Vagina (tissue), 2 donors: ENCODE results near the gene STEAP2. TPM values are rescaled to one million over a fixed set of nuclear protein-coding genes. Genes with fewer than 3 reads are reported as not detected.

Experiments
- DNase-seq, 2 donors: peaks; one replicate each; pipeline ENCODE4 v3.0.0-alpha.2; 2017; ENCODE audit errors: extremely low spot score in 2 of 2
- H3K27ac ChIP-seq: fragments of 200-600 bp; sonication (generic); one replicate; pipeline ENCODE4 v1.5.1; 2019
- H3K27me3 ChIP-seq: fragments of 200-600 bp; sonication (generic); one replicate; pipeline ENCODE4 v1.5.1; 2019
- H3K36me3 ChIP-seq, 2 donors: fragments of 200-600 bp; sonication (generic); one replicate each; pipeline ENCODE4 v1.5.1; 2017 to 2019
- H3K4me1 ChIP-seq: fragments of 200-600 bp; sonication (generic); one replicate; pipeline ENCODE4 v1.5.1; 2019
- H3K4me3 ChIP-seq, 2 donors: fragments of 200-600 bp; sonication (generic); 1 replicate in 1 of 2; 2 replicates in 1 of 2; pipeline ENCODE4 v1.5.1; 2016 to 2019
- H3K9me3 ChIP-seq: fragments of 200-600 bp; sonication (generic); one replicate; pipeline ENCODE4 v1.5.1; 2019
- POLR2A ChIP-seq, 2 donors: fragments of 450-650 bp; IDR thresholded peaks; one replicate each; pipeline ENCODE4 v1.6.1; 2017; ENCODE audit warnings: antibody characterized with exemption in 2 of 2, mild to moderate bottlenecking in 2 of 2, moderate library complexity in 2 of 2
- POLR2AphosphoS5 ChIP-seq, 2 donors: sonication (generic); formaldehyde crosslinking; IDR thresholded peaks; one replicate each; pipeline ENCODE4 v1.9.0; 2017; ENCODE audit warnings: antibody characterized with exemption in 2 of 2, mild to moderate bottlenecking in 2 of 2, low read depth in 1 of 2; ENCODE audit not compliant: insufficient read depth in 1 of 2
- intact Hi-C: fragments of 100-400 bp; cut with DNase I; formaldehyde crosslinking; loops from one replicate; pipeline ENCODE4 v1.15.1; 2023
- total RNA-seq: library from RNA; depleted of rRNA; stranded (reverse); fragments of >200 nt; gene quantifications from one replicate; pipeline ENCODE4 v1.2.3, GENCODE V29; 2016
- TF ChIP-seq, protein P1 (sequence below), 3 experiments: fragments of 450-650 bp in 2 of 3; fragments of 200-600 bp in 1 of 3; sonication (generic) in 1 of 3; IDR thresholded peaks; one replicate each; pipeline ENCODE4 v1.5.1; 2017 to 2019; ENCODE audit warnings: antibody characterized with exemption in 3 of 3, mild to moderate bottlenecking in 2 of 3, moderate library complexity in 2 of 3

Gene STEAP2
- total RNA-seq, 1 donor from 2014 or later = 32.2 TPM

GRCh38 chr7:90231304-90231703, 19.8 kb downstream of the STEAP2 start:
- intact Hi-C loops = no loop called here
- H3K4me3 ChIP-seq = no peak overlapping the region
- TF ChIP-seq POLR2AphosphoS5 (IDR thresholded peaks at IDR 0.05; ENCODE audit: insufficient read depth in 1 of 2, low read depth in 1 of 2) = no peak
- TF ChIP-seq, protein P1, sequence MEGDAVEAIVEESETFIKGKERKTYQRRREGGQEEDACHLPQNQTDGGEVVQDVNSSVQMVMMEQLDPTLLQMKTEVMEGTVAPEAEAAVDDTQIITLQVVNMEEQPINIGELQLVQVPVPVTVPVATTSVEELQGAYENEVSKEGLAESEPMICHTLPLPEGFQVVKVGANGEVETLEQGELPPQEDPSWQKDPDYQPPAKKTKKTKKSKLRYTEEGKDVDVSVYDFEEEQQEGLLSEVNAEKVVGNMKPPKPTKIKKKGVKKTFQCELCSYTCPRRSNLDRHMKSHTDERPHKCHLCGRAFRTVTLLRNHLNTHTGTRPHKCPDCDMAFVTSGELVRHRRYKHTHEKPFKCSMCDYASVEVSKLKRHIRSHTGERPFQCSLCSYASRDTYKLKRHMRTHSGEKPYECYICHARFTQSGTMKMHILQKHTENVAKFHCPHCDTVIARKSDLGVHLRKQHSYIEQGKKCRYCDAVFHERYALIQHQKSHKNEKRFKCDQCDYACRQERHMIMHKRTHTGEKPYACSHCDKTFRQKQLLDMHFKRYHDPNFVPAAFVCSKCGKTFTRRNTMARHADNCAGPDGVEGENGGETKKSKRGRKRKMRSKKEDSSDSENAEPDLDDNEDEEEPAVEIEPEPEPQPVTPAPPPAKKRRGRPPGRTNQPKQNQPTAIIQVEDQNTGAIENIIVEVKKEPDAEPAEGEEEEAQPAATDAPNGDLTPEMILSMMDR (IDR thresholded peaks at IDR 0.05) = no peak
- no peak for TF ChIP-seq POLR2A (IDR thresholded peaks at IDR 0.05)
- DNase-seq = no peak
- H3K9me3 ChIP-seq = no peaks in the 10 kb centered on the region
- no peaks in the 10 kb centered on the region for H3K36me3 ChIP-seq
- no peaks in the 10 kb centered on the region for H3K27me3 ChIP-seq
- H3K4me1 ChIP-seq = no peaks in the 10 kb centered on the region
- H3K27ac ChIP-seq = no peak overlapping the region

DNA sequence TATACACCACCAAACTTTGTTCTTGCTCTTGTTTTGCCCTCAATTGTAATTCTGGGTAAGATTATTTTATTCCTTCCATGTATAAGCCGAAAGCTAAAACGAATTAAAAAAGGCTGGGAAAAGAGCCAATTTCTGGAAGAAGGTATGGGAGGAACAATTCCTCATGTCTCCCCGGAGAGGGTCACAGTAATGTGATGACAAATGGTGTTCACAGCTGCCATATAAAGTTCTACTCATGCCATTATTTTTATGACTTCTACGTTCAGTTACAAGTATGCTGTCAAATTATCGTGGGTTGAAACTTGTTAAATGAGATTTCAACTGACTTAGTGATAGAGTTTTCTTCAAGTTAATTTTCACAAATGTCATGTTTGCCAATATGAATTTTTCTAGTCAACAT, 20.9 kb downstream of the STEAP2 start:
- H3K27me3 ChIP-seq = no peaks in the 10 kb centered on the region
- H3K4me3 ChIP-seq = no peak overlapping the region
- H3K9me3 ChIP-seq = no peaks in the 10 kb centered on the region
- H3K36me3 ChIP-seq = no peaks in the 10 kb centered on the region
- no peaks in the 10 kb centered on the region for H3K4me1 ChIP-seq
- TF ChIP-seq POLR2AphosphoS5 (IDR thresholded peaks at IDR 0.05; ENCODE audit: insufficient read depth in 1 of 2, low read depth in 1 of 2) (no peak), POLR2A (IDR thresholded peaks at IDR 0.05) (no peak)
- TF ChIP-seq, protein P1 (IDR thresholded peaks at IDR 0.05) = no peak
- intact Hi-C loops = no loop called here
- no peak overlapping the region for H3K27ac ChIP-seq
- DNase-seq = no peak

DNA sequence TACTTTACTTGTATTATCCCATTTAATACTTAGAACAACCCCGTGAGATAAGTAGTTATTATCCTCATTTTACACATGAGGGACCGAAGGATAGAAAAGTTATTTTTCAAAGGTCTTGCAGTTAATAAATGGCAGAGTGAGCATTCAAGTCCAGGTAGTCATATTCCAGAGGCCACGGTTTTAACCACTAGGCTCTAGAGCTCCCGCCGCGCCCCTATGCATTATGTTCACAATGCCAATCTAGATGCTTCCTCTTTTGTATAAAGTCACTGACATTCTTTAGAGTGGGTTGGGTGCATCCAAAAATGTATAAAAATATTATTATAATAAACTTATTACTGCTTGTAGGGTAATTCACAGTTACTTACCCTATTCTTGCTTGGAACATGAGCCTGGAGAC, 22.0 kb downstream of the STEAP2 start:
- Histone ChIP-seq H3K27ac (no peak overlapping the region), H3K4me1 (no peaks in the 10 kb centered on the region), H3K9me3 (no peaks in the 10 kb centered on the region), H3K36me3 (no peaks in the 10 kb centered on the region), H3K4me3 (no peak overlapping the region), H3K27me3 (no peaks in the 10 kb centered on the region)
- intact Hi-C loops = no loop called here
- no peak for DNase-seq
- TF ChIP-seq POLR2A (IDR thresholded peaks at IDR 0.05) (no peak), POLR2AphosphoS5 (IDR thresholded peaks at IDR 0.05; ENCODE audit: insufficient read depth in 1 of 2, low read depth in 1 of 2) (no peak)
- TF ChIP-seq, protein P1 (IDR thresholded peaks at IDR 0.05) = no peak

- intact Hi-C loops = no loop called here
- no peaks in the 10 kb centered on the region for H3K9me3 ChIP-seq
- no peaks in the 10 kb centered on the region for H3K27me3 ChIP-seq
- no peaks in the 10 kb centered on the region for H3K36me3 ChIP-seq
- no peak overlapping the region for H3K4me3 ChIP-seq
- no peak for DNase-seq
- TF ChIP-seq, protein P1 (IDR thresholded peaks at IDR 0.05) = no peak
- TF ChIP-seq POLR2AphosphoS5 (IDR thresholded peaks at IDR 0.05; ENCODE audit: insufficient read depth in 1 of 2, low read depth in 1 of 2) (no peak), POLR2A (IDR thresholded peaks at IDR 0.05) (no peak)
- no peaks in the 10 kb centered on the region for H3K4me1 ChIP-seq
- no peak overlapping the region for H3K27ac ChIP-seq
Measured at GRCh38 chr7:90236721-90237289, 25.3 kb downstream of the STEAP2 start.

DNA sequence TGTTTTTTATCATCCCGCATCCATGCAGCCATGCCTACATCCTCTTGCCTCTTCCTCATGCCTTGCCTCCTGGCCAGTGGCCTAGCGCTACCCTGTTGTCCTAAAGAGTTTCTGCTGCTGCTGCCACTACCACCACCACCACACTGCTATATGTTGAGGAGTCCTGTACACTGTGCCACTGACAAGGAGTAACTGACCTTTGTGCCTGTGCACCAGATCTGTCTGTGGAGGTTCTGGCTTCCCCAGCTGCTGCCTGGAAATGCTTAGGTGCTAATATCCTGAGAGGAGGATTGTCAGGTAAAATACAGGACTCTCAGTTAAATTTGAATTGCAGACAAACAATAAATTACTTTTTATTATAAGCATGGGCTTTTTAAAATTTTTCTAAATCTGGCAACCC, 26.5 kb downstream of the STEAP2 start:
- Histone ChIP-seq H3K27me3 (no peaks in the 10 kb centered on the region), H3K4me3 (no peak overlapping the region), H3K9me3 (no peaks in the 10 kb centered on the region), H3K36me3 (no peaks in the 10 kb centered on the region), H3K4me1 (no peaks in the 10 kb centered on the region), H3K27ac (no peak overlapping the region)
- intact Hi-C loops = no loop called here
- TF ChIP-seq, protein P1 (IDR thresholded peaks at IDR 0.05) = no peak
- TF ChIP-seq POLR2A (IDR thresholded peaks at IDR 0.05) (no peak), POLR2AphosphoS5 (IDR thresholded peaks at IDR 0.05; ENCODE audit: insufficient read depth in 1 of 2, low read depth in 1 of 2) (no peak)
- DNase-seq = no peak
